ENCODE measurements around the gene FIS1.

GRCh38 chr7:101198476-101198875 lies 46.4 kb downstream of the FIS1 start:
- TF ChIP-seq CTCF (IDR thresholded peaks at IDR 0.05; ENCODE audit: poor library complexity, severe bottlenecking): no peak
- TF ChIP-seq POLR2AphosphoS5 (IDR thresholded peaks at IDR 0.05): no peak
